Neural cell (in vitro differentiated cells): ENCODE measurements around the gene AP1M1. TPM values are rescaled to one million over a fixed set of nuclear protein-coding genes. Genes with fewer than 3 reads are reported as not detected.

Experiments
- H2AFZ ChIP-seq: fragments of 200-600, 300-800 bp; sonication (generic), shearing (Covaris generic); 2 replicates; pipeline ENCODE4 v1.6.0; 2014; ENCODE audit warnings: low read depth, mild to moderate bottlenecking, antibody characterized with exemption, low read length, moderate library complexity
- H3F3A ChIP-seq: fragments of 200-600 bp; shearing (Covaris generic); 2 replicates; pipeline ENCODE4 v1.6.1; 2016; ENCODE audit warnings: mild to moderate bottlenecking, moderate library complexity, mixed read lengths, antibody characterized with exemption, low read length; ENCODE audit not compliant: insufficient read depth, poor library complexity, severe bottlenecking
- H3K27ac ChIP-seq: fragments of 200-600, 300-800 bp; sonication (generic), shearing (Covaris generic); 2 replicates; pipeline ENCODE4 v1.5.1; 2014; ENCODE audit warnings: mild to moderate bottlenecking, low read length, moderate library complexity
- H3K27me3 ChIP-seq: fragments of 300-800, 200-600 bp; sonication (generic), shearing (Covaris generic); 2 replicates; pipeline ENCODE4 v1.6.0; 2014; ENCODE audit warnings: mild to moderate bottlenecking, low read depth, low read length, moderate library complexity; ENCODE audit not compliant: insufficient read depth
- H3K36me3 ChIP-seq: fragments of 300-800, 200-600 bp; sonication (generic), shearing (Covaris generic); 2 replicates; pipeline ENCODE4 v1.5.1; 2014; ENCODE audit warnings: mild to moderate bottlenecking, antibody characterized with exemption, low read length, moderate library complexity; ENCODE audit not compliant: insufficient read depth
- H3K4me2 ChIP-seq: fragments of 300-800, 200-600 bp; sonication (generic), shearing (Covaris generic); 2 replicates; pipeline ENCODE4 v1.6.0; 2014; ENCODE audit warnings: mild to moderate bottlenecking, low read length
- H3K4me3 ChIP-seq: fragments of 300-800, 200-600 bp; sonication (generic), shearing (Covaris generic); 2 replicates; pipeline ENCODE4 v1.5.1; 2014; ENCODE audit warnings: mild to moderate bottlenecking, low read length, moderate library complexity
- H3K79me2 ChIP-seq: fragments of 200-600 bp; shearing (Covaris generic); replicated peaks from 2 replicates; pipeline ENCODE4 v1.6.0; 2014; ENCODE audit warnings: mild to moderate bottlenecking, low read length, moderate library complexity; ENCODE audit not compliant: insufficient read depth
- H3K9ac ChIP-seq: fragments of 300-800, 200-600 bp; sonication (generic), shearing (Covaris generic); 2 replicates; pipeline ENCODE4 v1.6.1; 2016; ENCODE audit warnings: mild to moderate bottlenecking, low read length, mixed read lengths
- H3K9me2 ChIP-seq: fragments of 200-600 bp; shearing (Covaris generic); 2 replicates; pipeline ENCODE4 v1.6.1; 2016; ENCODE audit warnings: mild to moderate bottlenecking, low read length, mixed read lengths; ENCODE audit not compliant: insufficient read depth
- H3K9me3 ChIP-seq: fragments of 200-600, 300-800 bp; sonication (generic), shearing (Covaris generic); 2 replicates; pipeline ENCODE4 v1.6.1; 2016; ENCODE audit warnings: mild to moderate bottlenecking, mixed run types, low read length, moderate library complexity, mixed read lengths
- H4K20me1 ChIP-seq: fragments of 200-600 bp; shearing (Covaris generic); 2 replicates; pipeline ENCODE4 v1.6.1; 2016; ENCODE audit warnings: mild to moderate bottlenecking, mixed run types; ENCODE audit not compliant: insufficient read depth
- CTCF ChIP-seq: fragments of 450-650 bp; IDR thresholded peaks from 2 replicates; pipeline ENCODE4 v1.5.1; 2014; ENCODE audit warnings: antibody characterized with exemption, mild to moderate bottlenecking, moderate library complexity; ENCODE audit not compliant: poor library complexity, severe bottlenecking
- EP300 ChIP-seq: fragments of 450-650 bp; conservative IDR thresholded peaks from 2 replicates; pipeline ENCODE4 v1.6.1; 2014; ENCODE audit warnings: antibody characterized with exemption, mild to moderate bottlenecking, moderate library complexity; ENCODE audit not compliant: poor library complexity, severe bottlenecking
- EZH2 ChIP-seq: fragments of 200-600, 300-800 bp; shearing (Covaris generic), sonication (generic); IDR thresholded peaks from 2 replicates; pipeline ENCODE4 v1.6.1; 2014; ENCODE audit warnings: antibody characterized with exemption, low read length, borderline replicate concordance, mild to moderate bottlenecking; ENCODE audit not compliant: insufficient read depth, poor library complexity, severe bottlenecking
- MXI1 ChIP-seq: fragments of 450-650 bp; conservative IDR thresholded peaks from 2 replicates; pipeline ENCODE4 v1.6.1; 2014; ENCODE audit warnings: antibody characterized with exemption, mild to moderate bottlenecking; ENCODE audit not compliant: poor library complexity, severe bottlenecking
- POLR2AphosphoS5 ChIP-seq: IDR thresholded peaks from 2 replicates; pipeline ENCODE4 v1.6.1; 2012
- RAD21 ChIP-seq: fragments of 450-650 bp; conservative IDR thresholded peaks from 2 replicates; pipeline ENCODE4 v1.6.1; 2014; ENCODE audit warnings: antibody characterized with exemption, mild to moderate bottlenecking, moderate library complexity
- REST ChIP-seq: IDR thresholded peaks from 2 replicates; pipeline ENCODE4 v1.6.1; 2012; ENCODE audit warnings: borderline replicate concordance
- SMC3 ChIP-seq: fragments of 450-650 bp; conservative IDR thresholded peaks from 2 replicates; pipeline ENCODE4 v1.6.1; 2014; ENCODE audit warnings: antibody characterized with exemption, mild to moderate bottlenecking, moderate library complexity; ENCODE audit not compliant: poor library complexity
- TAF1 ChIP-seq: IDR thresholded peaks from 2 replicates; pipeline ENCODE4 v1.6.1; 2012; ENCODE audit warnings: low read depth
- polyA plus RNA-seq: library from polyadenylated mRNA; depleted of rRNA; stranded (reverse); fragments of >200 nt; gene quantifications from 2 replicates; pipeline ENCODE4 v1.2.3, GENCODE V29; 2014

The AP1M1 gene
- polyA plus RNA-seq, 1 donor from 2014 or later: 81.4 TPM

GRCh38 chr19:16222806-16223205, 25.1 kb downstream of the AP1M1 start:
- Histone ChIP-seq H3K36me3 (no peaks in the 10 kb centered on the region), H3K27ac (no peak overlapping the region), H3K9me2 (no peaks in the 10 kb centered on the region), H4K20me1 (no peaks in the 10 kb centered on the region), H3K4me3 (no peak overlapping the region), H2AFZ (no peak overlapping the region), H3K79me2 (no peaks in the 10 kb centered on the region), H3K9me3 (no peaks in the 10 kb centered on the region), H3K4me2 (no peak overlapping the region), H3F3A (no peaks in the 10 kb centered on the region), H3K9ac (no peak overlapping the region), H3K27me3 (no peaks in the 10 kb centered on the region)
- TF ChIP-seq TAF1: no peak
- TF ChIP-seq REST: no peak
- no peak for TF ChIP-seq MXI1
- TF ChIP-seq EZH2: no peak
- no peak for TF ChIP-seq RAD21
- TF ChIP-seq SMC3: no peak
- no peak for TF ChIP-seq EP300

- no peaks in the 10 kb centered on the region for H3K79me2 ChIP-seq
- H3K4me3 ChIP-seq: no peak overlapping the region
- H4K20me1 ChIP-seq: no peaks in the 10 kb centered on the region
- H3K27ac ChIP-seq: no peak overlapping the region
- no peaks in the 10 kb centered on the region for H3K9me2 ChIP-seq
- H3K27me3 ChIP-seq: no peaks in the 10 kb centered on the region
- H3K4me2 ChIP-seq: no peak overlapping the region
- no peak overlapping the region for H2AFZ ChIP-seq
- no peak for TF ChIP-seq MXI1
- no peak for TF ChIP-seq SMC3
- no peak for TF ChIP-seq EZH2
- no peak for TF ChIP-seq POLR2AphosphoS5
- TF ChIP-seq TAF1: no peak
- no peak for TF ChIP-seq EP300
- TF ChIP-seq REST: no peak
- no peak for TF ChIP-seq CTCF
- no peak for TF ChIP-seq RAD21
- H3K9ac ChIP-seq: no peak overlapping the region
- no peaks in the 10 kb centered on the region for H3K9me3 ChIP-seq
- no peaks in the 10 kb centered on the region for H3K36me3 ChIP-seq
- H3F3A ChIP-seq: no peaks in the 10 kb centered on the region
Measured at GRCh38 chr19:16223746-16224145, 26.0 kb downstream of the AP1M1 start.
